ENCODE results near the gene CDK4.
"Not testable (repeated sequence)": the region's sequence is repeated elsewhere in the genome, so short reads cannot be mapped to it uniquely, and the experiment has no call there.

CDK4 gene

GRCh38 chr12:57726884-57727757 is 25.0 kb downstream of the CDK4 start:
- in situ Hi-C loops (cut with MboI; ENCODE audit: low sequenced_read_pairs), result no loop called here

- in situ Hi-C loops (cut with MboI; ENCODE audit: low sequenced_read_pairs), result no loop called here
Observed at GRCh38 chr12:57726151-57726883, 25.8 kb downstream of the CDK4 start.

- in situ Hi-C loops (cut with MboI; ENCODE audit: low sequenced_read_pairs), result no loop called here
Observed at GRCh38 chr12:57725851-57726150, 26.3 kb downstream of the CDK4 start.

GRCh38 chr12:57724936-57725740 is 27.0 kb downstream of the CDK4 start:
- in situ Hi-C loops (cut with MboI; ENCODE audit: low sequenced_read_pairs), result no loop called here

GRCh38 chr12:57724003-57724935 is 27.8 kb downstream of the CDK4 start:
- in situ Hi-C loops (cut with MboI; ENCODE audit: low sequenced_read_pairs), result no loop called here

GRCh38 chr12:57723630-57723962 is 28.5 kb downstream of the CDK4 start:
- in situ Hi-C loops (cut with MboI; ENCODE audit: low sequenced_read_pairs), result no loop called here

- in situ Hi-C loops (cut with MboI; ENCODE audit: low sequenced_read_pairs), result no loop called here
Observed at GRCh38 chr12:57722716-57723629, 29.1 kb downstream of the CDK4 start.

- in situ Hi-C loops (cut with MboI; ENCODE audit: low sequenced_read_pairs), result not testable (repeated sequence)
Observed at GRCh38 chr12:57721846-57722608, 30.1 kb downstream of the CDK4 start.

GRCh38 chr12:57720606-57721595 is 31.2 kb downstream of the CDK4 start:
- in situ Hi-C loops (cut with MboI; ENCODE audit: low sequenced_read_pairs), result no loop called here

GRCh38 chr12:57719777-57720605 is 32.1 kb downstream of the CDK4 start:
- in situ Hi-C loops (cut with MboI; ENCODE audit: low sequenced_read_pairs), result no loop called here

- in situ Hi-C loops (cut with MboI; ENCODE audit: low sequenced_read_pairs), result no loop called here
Observed at GRCh38 chr12:57718641-57719528, 33.2 kb downstream of the CDK4 start.

GRCh38 chr12:57717846-57718640 is 34.1 kb downstream of the CDK4 start:
- in situ Hi-C loops (cut with MboI; ENCODE audit: low sequenced_read_pairs), result no loop called here

- in situ Hi-C loops (cut with MboI; ENCODE audit: low sequenced_read_pairs), result no loop called here
Observed at GRCh38 chr12:57717131-57717530, 35.0 kb downstream of the CDK4 start.

GRCh38 chr12:57716305-57716704 is 35.8 kb downstream of the CDK4 start:
- in situ Hi-C loops (cut with MboI; ENCODE audit: low sequenced_read_pairs), result no loop called here

- in situ Hi-C loops (cut with MboI; ENCODE audit: low sequenced_read_pairs), result no loop called here
Observed at GRCh38 chr12:57715786-57716185, 36.3 kb downstream of the CDK4 start.

Data from HL-60/S4 (cell line).